ENCODE data around the gene MGAT5B.

DNA sequence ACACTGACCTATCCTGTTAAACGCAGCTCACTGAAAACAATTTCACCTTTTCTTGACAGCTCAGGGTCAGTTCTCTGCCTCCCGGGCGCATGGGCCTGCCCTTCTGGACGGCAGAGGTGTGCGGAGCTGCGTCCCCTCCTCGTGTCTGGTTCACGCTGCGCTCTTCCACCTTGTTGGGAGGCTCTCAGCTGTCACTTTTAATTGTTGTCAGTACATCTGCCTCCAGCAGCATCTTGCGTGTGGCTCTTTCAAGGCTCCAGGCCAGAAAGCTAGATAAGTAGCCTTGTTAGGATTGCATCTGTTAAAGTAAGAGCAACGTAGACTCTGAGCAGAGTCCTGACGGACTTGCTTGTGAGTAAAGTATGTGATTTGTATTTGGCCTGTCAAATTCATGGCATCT, 59.4 kb downstream of the MGAT5B start:
- TF ChIP-seq, protein P1, sequence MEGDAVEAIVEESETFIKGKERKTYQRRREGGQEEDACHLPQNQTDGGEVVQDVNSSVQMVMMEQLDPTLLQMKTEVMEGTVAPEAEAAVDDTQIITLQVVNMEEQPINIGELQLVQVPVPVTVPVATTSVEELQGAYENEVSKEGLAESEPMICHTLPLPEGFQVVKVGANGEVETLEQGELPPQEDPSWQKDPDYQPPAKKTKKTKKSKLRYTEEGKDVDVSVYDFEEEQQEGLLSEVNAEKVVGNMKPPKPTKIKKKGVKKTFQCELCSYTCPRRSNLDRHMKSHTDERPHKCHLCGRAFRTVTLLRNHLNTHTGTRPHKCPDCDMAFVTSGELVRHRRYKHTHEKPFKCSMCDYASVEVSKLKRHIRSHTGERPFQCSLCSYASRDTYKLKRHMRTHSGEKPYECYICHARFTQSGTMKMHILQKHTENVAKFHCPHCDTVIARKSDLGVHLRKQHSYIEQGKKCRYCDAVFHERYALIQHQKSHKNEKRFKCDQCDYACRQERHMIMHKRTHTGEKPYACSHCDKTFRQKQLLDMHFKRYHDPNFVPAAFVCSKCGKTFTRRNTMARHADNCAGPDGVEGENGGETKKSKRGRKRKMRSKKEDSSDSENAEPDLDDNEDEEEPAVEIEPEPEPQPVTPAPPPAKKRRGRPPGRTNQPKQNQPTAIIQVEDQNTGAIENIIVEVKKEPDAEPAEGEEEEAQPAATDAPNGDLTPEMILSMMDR (conservative IDR thresholded peaks at IDR 0.05), result no peak
- no peak for TF ChIP-seq EZH2 (IDR thresholded peaks at IDR 0.05; ENCODE audit: low read depth)

Data from PC-9 (cell line).